Measurements from ENCODE around the gene ELK3. TPM values are rescaled to one million over a fixed set of nuclear protein-coding genes. Genes with fewer than 3 reads are reported as not detected.

The ELK3 gene
- total and polyA plus RNA-seq, 2 of the 8 experiments (the other 6 are each of a cell fraction or from before 2014, with no cell fraction given) = 3.5 to 14.3 TPM

- no peak overlapping the region; the same call in 1 of the 2 replicates for H2BK12ac ChIP-seq (ENCODE audit: low read depth, low read length)
- CTCF ChIA-PET (ENCODE audit: partially characterized antibody) = interaction anchor here (1.2 kb wide), 1 partner anchor 134 kb away, joined by 3 read pairs; no protein-coding TSS in a partner anchor
- H4K20me1 ChIP-seq (replicated peaks in 1 of 2; ENCODE audit: control insufficient read depth in 1 of 2, insufficient read depth in 2 of 2, low read length in 2 of 2) = no peaks in the 10 kb centered on the region
- no peak overlapping the region for H2BK20ac ChIP-seq (ENCODE audit: low read length)
- no peaks in the 10 kb centered on the region for H3K9me3 ChIP-seq (ENCODE audit: insufficient read depth in 2 of 2, low read depth in 1 of 2, low read length in 1 of 2)
- H3K14ac ChIP-seq (ENCODE audit: insufficient read length) = no peak overlapping the region
- no peak overlapping the region for H3K56ac ChIP-seq (replicated peaks; ENCODE audit: insufficient read length, low read depth, low read length)
- peaks cover 0 to 2% (median 1%) of the 10 kb centered on the region in 4 experiments; a peak in 4 of 7 replicates for H3K4me1 ChIP-seq (replicated peaks in 1 of 4; ENCODE audit: control insufficient read depth in 3 of 4, insufficient read depth in 4 of 4, low read length in 3 of 4)
- WGBS, 2 experiments (ENCODE audit: extremely low coverage in 1 of 2, insufficient coverage in 1 of 2, insufficient read length in 1 of 2, insufficient replicate concordance in 2 of 2, low coverage in 1 of 2, low lambda C conversion rate in 2 of 2, missing lambda C conversion rate in 1 of 2) = 2% methylated on average over 15 of the region's 44 CpGs; no CpG with 5 or more reads in 1 of the 2 experiments
- peak overlapping the region; percentile 87 to 96 for H3K4me2 ChIP-seq (ENCODE audit: insufficient read depth in 1 of 2, low read depth in 2 of 2, low read length in 2 of 2)
- no peak overlapping the region for H3K27ac ChIP-seq (ENCODE audit: low read depth, low read length)
- H2BK120ac ChIP-seq (replicated peaks; ENCODE audit: low read depth, low read length) = no peak overlapping the region
- H3K4me3 ChIP-seq (ENCODE audit: extremely low read depth in 1 of 4, insufficient read depth in 2 of 4, low read depth in 3 of 4, low read length in 4 of 4) = peak overlapping the region; percentile 69 to 87 (median 81)
- no peaks in the 10 kb centered on the region for H3K36me3 ChIP-seq (ENCODE audit: control insufficient read depth in 2 of 4, insufficient read depth in 4 of 4, low read length in 3 of 4)
- H4K91ac ChIP-seq (replicated peaks; ENCODE audit: insufficient read length, low read length) = no peak overlapping the region
- FAIRE-seq = no peak
- no peaks in the 10 kb centered on the region; a peak in 1 of 4 replicates for H3K79me2 ChIP-seq (ENCODE audit: control insufficient read depth in 1 of 2, insufficient read depth in 2 of 2, low read length in 2 of 2)
- peak overlapping the region; percentile 64; the same call in 1 of the 2 replicates for H2AFZ ChIP-seq (ENCODE audit: low read length)
- H3K27me3 ChIP-seq (replicated peaks in 1 of 4; ENCODE audit: control insufficient read depth in 3 of 4, extremely low read depth in 1 of 4, insufficient read depth in 3 of 4, low read length in 3 of 4) = peaks cover 0 to 10% (median 6%) of the 10 kb centered on the region in 4 experiments; a peak in 5 of 7 replicates
- POLR2A ChIA-PET (ENCODE audit: partially characterized antibody) = interaction anchor here (1.9 kb wide), 1 partner anchor 15 kb away, joined by 11 read pairs; no protein-coding TSS in a partner anchor
- H3K4ac ChIP-seq (replicated peaks; ENCODE audit: insufficient read length, low read depth, low read length) = peak overlapping the region; percentile 53
- peak overlapping the region; percentile 60 for H4K5ac ChIP-seq (ENCODE audit: insufficient read length, low read depth, low read length)
- DNase-seq (ENCODE audit: low read depth in 1 of 2, low spot score in 2 of 2) = peak in 1 of 2 experiments; percentile 68
- H3K23ac ChIP-seq (ENCODE audit: insufficient read length) = no peak overlapping the region
- H3K79me1 ChIP-seq (ENCODE audit: low read depth, low read length) = no peaks in the 10 kb centered on the region
- H3K9ac ChIP-seq (replicated peaks in 1 of 4; ENCODE audit: extremely low read depth in 1 of 4, low read depth in 3 of 4, low read length in 3 of 4) = no peak overlapping the region; a peak in 1 of 7 replicates
- H2AK5ac ChIP-seq (ENCODE audit: low read depth, low read length) = no peak overlapping the region
- H2BK15ac ChIP-seq (ENCODE audit: low read length) = no peak overlapping the region
- H2BK5ac ChIP-seq (ENCODE audit: low read depth, low read length) = no peak overlapping the region; the same call in 1 of the 2 replicates
- H4K8ac ChIP-seq (ENCODE audit: extremely low read depth, insufficient read depth, low read length) = peak overlapping the region; percentile 89; the same call in 1 of the 2 replicates
- H3K23me2 ChIP-seq (ENCODE audit: low read depth, low read length) = peaks cover 14% of the 10 kb centered on the region; the same call in 1 of the 2 replicates
- H3K18ac ChIP-seq (ENCODE audit: extremely low read depth, low read length) = 0 out of 2 replicates have a peak overlapping the region, but pooled peaks have one; percentile 25
- TF ChIP-seq GTF2F1 (IDR thresholded peaks at IDR 0.05; ENCODE audit: borderline replicate concordance, low read depth, low read length) = no peak
- TF ChIP-seq EZH2 (IDR thresholded peaks at IDR 0.05; ENCODE audit: low read depth, low read length, severe bottlenecking) = peak; percentile 63
- TF ChIP-seq RBBP5 (IDR thresholded peaks at IDR 0.05; ENCODE audit: borderline replicate concordance, low read depth, low read length) = peak; percentile 16; the same call in 1 of the 2 replicates
- TF ChIP-seq E2F6 (IDR thresholded peaks at IDR 0.05) = no peak
- TF ChIP-seq CEBPB (IDR thresholded peaks at IDR 0.05; ENCODE audit: low read depth, low read length) = no peak
- TF ChIP-seq RFX5 (IDR thresholded peaks at IDR 0.05; ENCODE audit: borderline replicate concordance, low read depth, low read length) = no peak
- TF ChIP-seq MAFK (IDR thresholded peaks at IDR 0.05; ENCODE audit: low read depth, low read length) = no peak
- TF ChIP-seq TCF12 (IDR thresholded peaks at IDR 0.05; ENCODE audit: low read depth, low read length) = no peak
- peak in 1 of 2 experiments; percentile 63; a peak in 1 of 4 replicates for TF ChIP-seq HDAC2 (IDR thresholded peaks at IDR 0.05; ENCODE audit: borderline replicate concordance in 1 of 2, low read depth in 2 of 2, low read length in 2 of 2)
These were observed 1.0 kb downstream of the ELK3 start for GRCh38 chr12:96194971-96195844.
